ENCODE measurements around the gene WRNIP1. TPM values are rescaled to one million over a fixed set of nuclear protein-coding genes. Genes with fewer than 3 reads are reported as not detected.
"Not testable (repeated sequence)": the region's sequence is repeated elsewhere in the genome, so short reads cannot be mapped to it uniquely, and the experiment has no call there.

The WRNIP1 gene
- total and polyA plus RNA-seq, 7 donors = 26.5 to 73.9 (median 48.9) TPM

DNA sequence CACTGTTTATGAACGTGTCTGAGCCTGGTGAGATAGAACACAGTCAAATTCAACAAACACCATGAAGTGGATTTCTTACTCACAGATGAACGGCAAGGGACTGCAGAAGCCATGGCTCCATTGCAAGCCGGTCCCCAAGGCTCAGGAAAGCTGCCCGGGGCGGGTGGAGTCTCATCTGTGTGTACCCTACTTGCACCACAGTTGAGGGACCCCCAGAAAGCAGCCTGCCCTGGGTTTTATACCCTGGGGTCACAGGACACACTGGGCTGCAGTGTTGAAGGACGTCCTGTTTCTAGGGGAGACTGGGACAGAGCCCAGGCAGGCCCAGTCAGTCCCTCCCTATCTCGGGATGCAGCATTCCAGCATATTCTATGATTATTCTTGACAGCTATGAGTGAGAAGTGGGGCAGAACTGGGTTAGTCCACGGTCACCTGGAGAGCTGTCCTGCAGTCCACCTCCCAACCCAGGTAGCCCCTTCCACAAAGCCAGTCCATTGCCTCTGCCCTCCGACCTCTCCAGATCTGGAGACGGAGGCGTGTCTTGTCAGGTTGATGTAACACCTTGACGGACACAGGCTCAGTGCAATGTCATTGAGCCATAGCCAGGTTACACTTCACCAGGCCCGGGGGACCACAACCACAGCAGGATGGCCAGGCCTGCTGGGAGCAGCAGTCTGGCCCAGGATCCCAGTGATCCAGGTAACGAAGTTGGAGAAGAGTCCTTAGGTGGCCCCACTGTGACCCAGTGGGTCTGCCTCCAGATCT, 35.5 kb downstream of the WRNIP1 start:
- ATAC-seq = no peak
- intact Hi-C loops (cut with DNase I) = no loop called here
- WGBS, 3 donors = 90 to 96% (median 93%) methylated on average over 14 of the region's 14 CpGs

DNA sequence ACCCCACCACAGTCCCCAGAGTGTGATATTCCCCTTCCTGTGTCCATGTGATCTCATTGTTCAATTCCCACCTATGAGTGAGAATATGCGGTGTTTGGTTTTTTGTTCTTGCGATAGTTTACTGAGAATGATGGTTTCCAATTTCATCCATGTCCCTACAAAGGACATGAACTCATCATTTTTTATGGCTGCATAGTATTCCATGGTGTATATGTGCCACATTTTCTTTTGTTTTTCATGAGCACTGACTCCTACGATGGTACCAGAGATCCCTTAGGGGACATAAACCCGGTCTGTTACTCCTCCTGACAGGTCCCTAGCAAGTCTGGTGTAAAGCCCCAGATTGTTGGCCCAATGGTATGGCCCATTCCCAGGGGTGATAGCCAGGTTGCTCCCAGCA, 36.5 kb downstream of the WRNIP1 start:
- H3K27me3 ChIP-seq (ENCODE audit: insufficient read depth in 3 of 3, low read length in 2 of 3); intact Hi-C loops (cut with DNase I): not testable (repeated sequence)

More for the DNA sequence above, 35.5 kb downstream of the WRNIP1 start:
- no peaks in the 10 kb centered on the region for H3K36me3 ChIP-seq (ENCODE audit: insufficient read depth in 1 of 2, low read depth in 1 of 2)
- H3K27me3 ChIP-seq (ENCODE audit: insufficient read depth in 3 of 3, low read length in 2 of 3) = no peaks in the 10 kb centered on the region
- H3K9me3 ChIP-seq = no peaks in the 10 kb centered on the region
- no peak for DNase-seq
- no peak overlapping the region for H3K27ac ChIP-seq
- no peak overlapping the region for H3K4me3 ChIP-seq
- TF ChIP-seq CTCF (IDR thresholded peaks at IDR 0.05) = no peak
- no peaks in the 10 kb centered on the region for H3K4me1 ChIP-seq

DNA sequence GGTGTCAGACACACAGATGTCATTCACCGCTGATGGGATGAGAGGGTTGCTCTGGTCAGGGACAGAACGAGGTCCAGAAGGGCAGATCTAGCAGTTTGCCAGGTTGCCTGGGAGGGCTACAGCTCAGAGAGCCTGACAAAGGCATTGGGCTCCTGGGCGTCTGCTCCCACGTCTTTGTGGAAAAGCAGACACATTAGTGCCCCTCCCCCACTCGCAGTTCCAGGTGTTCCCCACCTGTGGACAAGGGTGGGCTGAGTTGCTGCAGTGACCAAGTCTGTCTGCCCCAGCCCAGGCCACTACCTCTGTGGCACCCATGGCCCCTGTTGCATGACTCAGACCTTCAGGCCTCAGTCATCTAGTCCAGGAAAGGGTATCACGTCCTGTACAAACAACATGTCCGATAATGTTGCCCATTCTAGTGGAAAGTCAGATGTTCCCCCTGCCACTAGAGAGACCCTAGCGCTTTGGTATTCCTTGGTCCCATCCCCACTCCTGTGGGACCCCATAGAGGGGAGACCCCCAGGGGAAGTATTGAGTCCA, 37.4 kb downstream of the WRNIP1 start:
- Histone ChIP-seq H3K9me3 (no peaks in the 10 kb centered on the region), H3K27ac (no peak overlapping the region), H3K4me3 (no peak overlapping the region), H3K4me1 (peaks cover 9% of the 10 kb centered on the region), H3K27me3 (ENCODE audit: insufficient read depth in 3 of 3, low read length in 2 of 3) (no peaks in the 10 kb centered on the region), H3K36me3 (ENCODE audit: insufficient read depth in 1 of 2, low read depth in 1 of 2) (no peaks in the 10 kb centered on the region)
- ATAC-seq (no peak), DNase-seq (no peak)
- no peak for TF ChIP-seq CTCF (IDR thresholded peaks at IDR 0.05)
- WGBS, 3 donors = 91 to 94% (median 94%) methylated on average over 8 of the region's 8 CpGs
- intact Hi-C loops (cut with DNase I) = no loop called here

More for the DNA sequence above, 36.5 kb downstream of the WRNIP1 start:
- H3K27ac ChIP-seq; H3K9me3 ChIP-seq; ATAC-seq; DNase-seq; H3K4me3 ChIP-seq; H3K4me1 ChIP-seq; H3K36me3 ChIP-seq (ENCODE audit: insufficient read depth in 1 of 2, low read depth in 1 of 2): not testable (repeated sequence)
- 74 to 96% (median 89%) methylated on average over 2 of the region's 4 CpGs for WGBS, 3 donors

GRCh38 chr6:2803731-2804429, 38.7 kb downstream of the WRNIP1 start:
- no peaks in the 10 kb centered on the region for H3K9me3 ChIP-seq
- no peak overlapping the region for H3K27ac ChIP-seq
- intact Hi-C loops (cut with DNase I) = no loop called here
- DNase-seq (no peak), ATAC-seq (no peak)
- WGBS, 3 donors = 79 to 90% (median 85%) methylated on average over 7 of the region's 7 CpGs
- no peaks in the 10 kb centered on the region for H3K36me3 ChIP-seq (ENCODE audit: insufficient read depth in 1 of 2, low read depth in 1 of 2)
- no peak for TF ChIP-seq CTCF (IDR thresholded peaks at IDR 0.05)
- H3K4me1 ChIP-seq = peaks cover 12% of the 10 kb centered on the region
- no peak overlapping the region for H3K4me3 ChIP-seq
- H3K27me3 ChIP-seq (ENCODE audit: insufficient read depth in 3 of 3, low read length in 2 of 3) = no peaks in the 10 kb centered on the region

- Histone ChIP-seq H3K9me3 (no peaks in the 10 kb centered on the region), H3K4me1 (peaks cover 12% of the 10 kb centered on the region), H3K4me3 (no peak overlapping the region), H3K36me3 (ENCODE audit: insufficient read depth in 1 of 2, low read depth in 1 of 2) (no peaks in the 10 kb centered on the region), H3K27me3 (ENCODE audit: insufficient read depth in 3 of 3, low read length in 2 of 3) (no peaks in the 10 kb centered on the region), H3K27ac (no peak overlapping the region)
- intact Hi-C loops (cut with DNase I) = no loop called here
- WGBS, 3 donors = 70 to 80% (median 73%) methylated on average over 6 of the region's 6 CpGs
- ATAC-seq (no peak), DNase-seq (no peak)
- TF ChIP-seq CTCF (IDR thresholded peaks at IDR 0.05) = no peak
Measured at GRCh38 chr6:2804516-2804915, 39.3 kb downstream of the WRNIP1 start.
